ENCODE data around the gene ERCC6. TPM values are rescaled to one million over a fixed set of nuclear protein-coding genes. Genes with fewer than 3 reads are reported as not detected.
A peak's percentile ranks its signal among the peaks of the same experiment; 100 is the strongest.

The ERCC6 gene
- total RNA-seq, 4 donors from 2014 or later = 17.9 to 33.0 (median 26.5) TPM

DNA sequence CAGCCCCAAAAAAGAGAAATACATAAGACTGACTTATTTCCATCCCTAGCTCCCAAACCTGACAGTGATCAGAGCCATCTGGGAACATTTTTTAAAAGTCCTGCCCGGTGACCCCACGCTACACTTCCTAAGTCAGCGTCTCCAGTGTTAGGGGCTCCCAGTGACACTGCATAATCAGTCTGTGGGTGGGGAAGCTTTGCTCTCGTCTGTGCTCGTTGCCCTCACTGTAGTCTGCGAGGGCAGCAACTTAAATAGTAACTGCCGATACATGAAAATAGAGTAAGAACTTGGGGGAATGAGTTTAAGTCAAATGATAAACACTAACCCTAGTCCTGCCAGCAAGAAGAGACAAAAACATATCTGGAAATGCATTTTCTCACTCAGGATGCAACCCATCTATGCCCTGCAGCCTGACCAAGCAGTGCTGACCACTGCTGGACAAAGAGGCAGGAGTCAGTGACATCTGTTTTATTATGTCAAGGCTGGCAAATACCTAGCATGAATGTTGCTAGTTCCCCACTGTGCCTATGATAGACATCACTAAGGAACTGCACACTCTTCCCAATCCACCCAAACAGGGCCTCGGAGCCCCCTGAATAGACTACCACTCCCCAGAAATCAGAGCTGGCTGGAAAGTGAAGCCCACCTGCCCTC lies 18.7 kb downstream of the ERCC6 start:
- no peaks in the 10 kb centered on the region for H3K27me3 ChIP-seq
- H3K4me1 ChIP-seq = no peaks in the 10 kb centered on the region
- peaks cover 0 to 54% (median 0%) of the 10 kb centered on the region in 3 donors for H3K36me3 ChIP-seq
- no peak for TF ChIP-seq CTCF (IDR thresholded peaks at IDR 0.05)
- no peak for TF ChIP-seq POLR2A (IDR thresholded peaks at IDR 0.05)
- no peak for DNase-seq
- no peak overlapping the region for H3K4me3 ChIP-seq
- H3K27ac ChIP-seq = no peak overlapping the region
- no peaks in the 10 kb centered on the region for H3K9me3 ChIP-seq

DNA sequence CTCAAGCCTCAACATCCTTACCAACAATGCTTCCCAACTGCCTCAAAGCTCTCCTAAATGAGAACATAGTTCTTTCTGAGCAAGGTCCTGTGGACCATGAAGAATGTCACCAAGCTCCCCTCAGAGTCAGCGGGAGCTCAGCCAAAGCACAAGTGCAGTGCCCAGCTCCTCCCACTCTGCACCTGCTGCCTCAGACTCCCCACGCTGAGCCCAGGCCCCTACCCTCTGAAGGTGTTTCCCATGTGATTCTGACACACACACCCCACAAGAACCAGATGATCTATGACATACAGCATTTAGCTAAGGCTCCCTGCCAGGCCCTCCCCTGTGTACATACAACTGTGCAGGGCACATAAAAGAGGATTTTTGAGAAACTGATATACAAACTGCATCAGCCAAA lies 19.2 kb downstream of the ERCC6 start:
- Histone ChIP-seq H3K4me1 (no peaks in the 10 kb centered on the region), H3K9me3 (no peaks in the 10 kb centered on the region), H3K36me3 (peaks cover 0 to 49% (median 0%) of the 10 kb centered on the region in 3 donors), H3K27ac (no peak overlapping the region), H3K27me3 (no peaks in the 10 kb centered on the region), H3K4me3 (no peak overlapping the region)
- TF ChIP-seq CTCF (IDR thresholded peaks at IDR 0.05) = no peak
- no peak for TF ChIP-seq POLR2A (IDR thresholded peaks at IDR 0.05)
- DNase-seq = no peak

GRCh38 chr10:49518982-49519578 lies 19.8 kb downstream of the ERCC6 start:
- Histone ChIP-seq H3K27me3 (no peaks in the 10 kb centered on the region), H3K36me3 (peaks cover 0 to 42% (median 0%) of the 10 kb centered on the region in 3 donors), H3K4me3 (no peak overlapping the region), H3K27ac (no peak overlapping the region), H3K4me1 (no peaks in the 10 kb centered on the region), H3K9me3 (no peaks in the 10 kb centered on the region)
- TF ChIP-seq CTCF (IDR thresholded peaks at IDR 0.05) = peak; percentile 26 to 73 (median 58)
- no peak for TF ChIP-seq POLR2A (IDR thresholded peaks at IDR 0.05)
- no peak for DNase-seq

- Histone ChIP-seq H3K36me3 (peaks cover 0 to 37% (median 0%) of the 10 kb centered on the region in 3 donors), H3K27me3 (no peaks in the 10 kb centered on the region), H3K4me3 (no peak overlapping the region), H3K27ac (no peak overlapping the region), H3K9me3 (no peaks in the 10 kb centered on the region), H3K4me1 (no peaks in the 10 kb centered on the region)
- DNase-seq = no peak
- TF ChIP-seq POLR2A (IDR thresholded peaks at IDR 0.05) (no peak), CTCF (IDR thresholded peaks at IDR 0.05) (no peak)
Measured at GRCh38 chr10:49518566-49518965, 20.4 kb downstream of the ERCC6 start.

GRCh38 chr10:49516216-49516970 lies 22.5 kb downstream of the ERCC6 start:
- no peak overlapping the region for H3K4me3 ChIP-seq
- H3K4me1 ChIP-seq = no peaks in the 10 kb centered on the region
- no peaks in the 10 kb centered on the region for H3K27me3 ChIP-seq
- H3K36me3 ChIP-seq = peaks cover 0 to 32% (median 0%) of the 10 kb centered on the region in 3 donors
- H3K9me3 ChIP-seq = no peaks in the 10 kb centered on the region
- TF ChIP-seq POLR2A (IDR thresholded peaks at IDR 0.05) (no peak), CTCF (IDR thresholded peaks at IDR 0.05) (no peak)
- no peak for DNase-seq
- no peak overlapping the region for H3K27ac ChIP-seq

All from Peyer's patch (tissue), 4 donors.